ENCODE results near the gene EXOSC2.

The EXOSC2 gene

GRCh38 chr9:130693426-130694191 lies at the start of gene EXOSC2:
TSS of gene EXOSC2 (plus strand) at chr9:130693780. CDS start at chr9:130693792, 12 bp downstream.
- peak; percentile 87 for DNase-seq (ENCODE audit: low read depth)

GRCh38 chr9:130651221-130651620 lies 42.4 kb upstream of the EXOSC2 start:
- DNase-seq (ENCODE audit: low read depth): no peak

- no peak for DNase-seq (ENCODE audit: low read depth)
These were observed 41.8 kb upstream of the EXOSC2 start for GRCh38 chr9:130651752-130652151.

- no peak for DNase-seq (ENCODE audit: low read depth)
These were observed 38.7 kb upstream of the EXOSC2 start for GRCh38 chr9:130654879-130655278.

- no peak for DNase-seq (ENCODE audit: low read depth)
These were observed 34.5 kb upstream of the EXOSC2 start for GRCh38 chr9:130658893-130659698.

- DNase-seq (ENCODE audit: low read depth): no peak
These were observed 33.8 kb upstream of the EXOSC2 start for GRCh38 chr9:130659699-130660248.

GRCh38 chr9:130660326-130660682 lies 33.3 kb upstream of the EXOSC2 start:
- DNase-seq (ENCODE audit: low read depth): no peak

GRCh38 chr9:130660683-130661450 lies 32.7 kb upstream of the EXOSC2 start:
- no peak for DNase-seq (ENCODE audit: low read depth)

- no peak for DNase-seq (ENCODE audit: low read depth)
These were observed 32.0 kb upstream of the EXOSC2 start for GRCh38 chr9:130661451-130662098.

- DNase-seq (ENCODE audit: low read depth): no peak
These were observed 31.2 kb upstream of the EXOSC2 start for GRCh38 chr9:130662099-130662969.

GRCh38 chr9:130662970-130663257 lies 30.7 kb upstream of the EXOSC2 start:
- no peak for DNase-seq (ENCODE audit: low read depth)

- no peak for DNase-seq (ENCODE audit: low read depth)
These were observed 30.2 kb upstream of the EXOSC2 start for GRCh38 chr9:130663258-130663976.

GRCh38 chr9:130663977-130664250 lies 29.7 kb upstream of the EXOSC2 start:
- no peak for DNase-seq (ENCODE audit: low read depth)

- no peak for DNase-seq (ENCODE audit: low read depth)
These were observed 29.1 kb upstream of the EXOSC2 start, which contains the start of gene PRDM12 for GRCh38 chr9:130664251-130665028. TSS of gene PRDM12 (plus strand) at chr9:130664594. CDS start at chr9:130664654, 60 bp downstream.

- no peak for DNase-seq (ENCODE audit: low read depth)
These were observed 28.6 kb upstream of the EXOSC2 start for GRCh38 chr9:130665029-130665430.

- no peak for DNase-seq (ENCODE audit: low read depth)
These were observed 27.9 kb upstream of the EXOSC2 start for GRCh38 chr9:130665431-130666392.

GRCh38 chr9:130666393-130667119 lies 27.0 kb upstream of the EXOSC2 start:
- DNase-seq (ENCODE audit: low read depth): no peak

GRCh38 chr9:130667120-130667435 lies 26.5 kb upstream of the EXOSC2 start:
- DNase-seq (ENCODE audit: low read depth): no peak
